HepG2 (cell line): ENCODE measurements around the gene ZNF865. TPM values are rescaled to one million over a fixed set of nuclear protein-coding genes. Genes with fewer than 3 reads are reported as not detected.

Experiments used
- ELF1 ChIP-seq: sonication (generic); formaldehyde crosslinking; IDR thresholded peaks from 2 replicates; pipeline ENCODE4 v1.4.0; 2020; ENCODE audit warnings: missing genetic modification reagents
- FOXK2 ChIP-seq: fragments of 450-650 bp; IDR thresholded peaks from 2 replicates; pipeline ENCODE4 v1.6.1; 2016
- HNRNPL ChIP-seq: fragments of 200-400 bp; formaldehyde crosslinking; IDR thresholded peaks from 2 replicates; pipeline ENCODE4 v1.6.1; 2017; ENCODE audit warnings: mild to moderate bottlenecking, low read depth, low read length
- KDM5A ChIP-seq: fragments of 200-600 bp; sonication (generic); IDR thresholded peaks from 2 replicates; pipeline ENCODE4 v1.7.0; 2018; ENCODE audit warnings: antibody characterized with exemption, mild to moderate bottlenecking, low read length, borderline replicate concordance
- MAZ ChIP-seq, 2 experiments: sonication (generic) in 1 of 2; formaldehyde crosslinking in 1 of 2; IDR thresholded peaks; 2 replicates each; pipeline versions ENCODE4 v1.5.0 to v1.6.1; 2012 to 2020; ENCODE audit warnings: low read depth in 2 of 2, mild to moderate bottlenecking in 2 of 2, borderline replicate concordance in 1 of 2, improper control_type of control experiment in 1 of 2, low read length in 1 of 2, missing genetic modification reagents in 1 of 2, moderate library complexity in 1 of 2
- MXI1 ChIP-seq: IDR thresholded peaks from 3 replicates; pipeline ENCODE4 v1.6.1; 2012; ENCODE audit warnings: low read depth, low read length, inconsistent platforms, borderline replicate concordance
- NBN ChIP-seq: fragments of 450-650 bp; conservative IDR thresholded peaks from 2 replicates; pipeline ENCODE4 v1.6.1; 2017
- NKX3-1 ChIP-seq: sonication (generic); formaldehyde crosslinking; IDR thresholded peaks from 2 replicates; pipeline ENCODE4 v1.5.0; 2020; ENCODE audit warnings: missing genetic modification reagents
- TFAP4 ChIP-seq: sonication (generic); IDR thresholded peaks from 2 replicates; pipeline ENCODE4 v1.6.1; 2016; ENCODE audit warnings: low read depth, borderline replicate concordance
- THAP11 ChIP-seq: IDR thresholded peaks from 2 replicates; pipeline ENCODE4 v1.6.1; 2016; ENCODE audit warnings: missing biosample characterization, missing genetic modification reagents
- TSC22D2 ChIP-seq: sonication (generic); formaldehyde crosslinking; IDR thresholded peaks from 2 replicates; pipeline ENCODE4 v1.5.1; 2020; ENCODE audit warnings: missing genetic modification reagents, mild to moderate bottlenecking, borderline replicate concordance
- ZBTB25 ChIP-seq: IDR thresholded peaks from 2 replicates; pipeline ENCODE4 v1.6.1; 2018; ENCODE audit warnings: missing genetic modification reagents
- ZNF30 ChIP-seq: sonication (generic); formaldehyde crosslinking; IDR thresholded peaks from 2 replicates; pipeline ENCODE4 v1.5.0; 2020; ENCODE audit warnings: mild to moderate bottlenecking, missing genetic modification reagents
- ZNF414 ChIP-seq: sonication (generic); formaldehyde crosslinking; IDR thresholded peaks from 2 replicates; pipeline ENCODE4 v1.5.0; 2020; ENCODE audit warnings: missing genetic modification reagents
- ZNF563 ChIP-seq: sonication (generic); formaldehyde crosslinking; IDR thresholded peaks from 2 replicates; pipeline ENCODE4 v1.8.0; 2022; ENCODE audit warnings: mild to moderate bottlenecking, moderate library complexity, missing genetic modification reagents
- ZNF574 ChIP-seq: sonication (generic); formaldehyde crosslinking; IDR thresholded peaks from 2 replicates; pipeline ENCODE4 v1.4.0; 2020; ENCODE audit warnings: missing genetic modification reagents
- ZNF687 ChIP-seq: sonication (generic); formaldehyde crosslinking; IDR thresholded peaks from 2 replicates; pipeline ENCODE4 v1.5.1; 2020; ENCODE audit warnings: mild to moderate bottlenecking, missing genetic modification reagents, moderate library complexity
- ZNF740 ChIP-seq: sonication (generic); formaldehyde crosslinking; IDR thresholded peaks from 2 replicates; pipeline ENCODE4 v1.4.0; 2020; ENCODE audit warnings: missing genetic modification reagents
- ZNF780A ChIP-seq: sonication (generic); formaldehyde crosslinking; IDR thresholded peaks from 2 replicates; pipeline ENCODE4 v1.8.0; 2022; ENCODE audit warnings: mild to moderate bottlenecking, missing genetic modification reagents, moderate library complexity
- polyA plus RNA-seq, 8 experiments: library from polyadenylated mRNA; depleted of rRNA in 3 of 8; stranded (reverse) in 7 of 8; unstranded in 1 of 8; fragments of >200 nt; fragmentation: Illumina TruSeq in 4 of 8; extraction: Trizol in 4 of 8; gene quantifications; 2 replicates each; pipeline versions ENCODE4 v1.2.1 to v1.2.3, GENCODE V29; 2011 to 2016; ENCODE audit warnings: low read depth in 4 of 8, missing spikeins in 1 of 8, mixed read lengths in 1 of 8; ENCODE audit not compliant: insufficient read depth in 1 of 8
- total RNA-seq, 5 experiments: library from RNA; depleted of rRNA; stranded (reverse); fragments of >200 nt; fragmentation: Illumina TruSeq; extraction: Trizol; gene quantifications; 2 replicates each; pipeline ENCODE4 v1.2.3, GENCODE V29; 2016; ENCODE audit warnings: low read depth in 1 of 5

The ZNF865 gene
- total and polyA plus RNA-seq, 2 of the 13 experiments (the other 11 are each of a cell fraction or from before 2014, with no cell fraction given): 0.93 to 1.0 TPM

GRCh38 chr19:55585658-55586339 is 19.6 kb upstream of the ZNF865 start (continued):
- TF ChIP-seq ZNF574 (CRISPR knock-in tag) (no peak), ZNF30 (no peak), ZNF563 (CRISPR knock-in tag) (no peak), ZNF740 (CRISPR knock-in tag) (peak; percentile 71; the same call in 1 of the 2 replicates), THAP11 (CRISPR knock-in tag) (peak; percentile 51; the same call in 1 of the 2 replicates), ZNF687 (peak; percentile 58), NBN (no peak), MAZ (IDR thresholded peaks at IDR 0.05; ENCODE audit: borderline replicate concordance, low read depth, low read length) (no peak), MAZ (CRISPR knock-in tag; IDR thresholded peaks at IDR 0.05; ENCODE audit: low read depth) (peak; percentile 56; the same call in 1 of the 2 replicates), TFAP4 (0 out of 2 replicates have a peak, but pooled peaks have one; percentile 25), HNRNPL (no peak), ELF1 (no peak), KDM5A (peak; percentile 9; the same call in 1 of the 2 replicates), TSC22D2 (CRISPR knock-in tag) (no peak), ZBTB25 (CRISPR knock-in tag) (no peak), NKX3-1 (CRISPR knock-in tag) (no peak), MXI1 (peak; percentile 21; the same call in 1 of the 3 replicates), ZNF780A (CRISPR knock-in tag) (no peak), ZNF414 (CRISPR knock-in tag) (no peak), FOXK2 (no peak)
